ENCODE results near the gene SAMD4B.
"Not testable (repeated sequence)": the region's sequence is repeated elsewhere in the genome, so short reads cannot be mapped to it uniquely, and the experiment has no call there.

Gene SAMD4B

DNA sequence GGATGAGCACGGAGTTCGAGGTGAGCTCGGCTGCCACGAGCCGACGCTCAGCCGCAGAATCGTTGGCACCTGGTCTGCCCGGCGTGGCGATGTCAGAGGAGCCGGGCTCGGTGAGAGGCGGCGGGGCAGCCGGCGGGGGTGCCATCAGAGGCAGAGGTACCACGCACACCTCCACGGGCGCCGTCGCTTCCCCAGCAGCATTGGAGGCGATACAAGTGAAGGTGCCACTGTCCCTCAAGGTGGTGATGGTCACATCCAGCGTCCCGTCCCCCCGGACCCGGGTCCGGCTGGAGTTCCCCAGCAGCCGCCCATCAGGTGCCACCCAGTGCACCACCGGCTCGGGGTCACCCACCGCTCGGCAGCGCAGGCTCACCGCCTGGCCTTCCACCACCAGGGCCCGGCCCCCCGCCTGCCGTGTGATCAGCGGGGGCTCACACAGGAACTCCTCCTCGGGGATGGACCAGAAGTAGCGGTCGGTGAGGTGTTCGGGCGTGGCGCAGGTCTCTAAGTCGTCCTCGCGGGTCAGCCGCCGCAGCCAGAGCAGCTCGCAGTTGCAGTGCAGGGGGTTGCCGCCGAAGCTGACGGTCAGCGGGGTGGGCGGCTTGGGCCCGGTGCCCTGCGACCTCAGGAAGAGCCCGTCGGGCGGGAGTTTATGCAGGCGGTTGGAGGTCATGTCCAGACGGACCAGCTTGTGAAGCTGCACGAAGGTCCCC is 28.0 kb upstream of the SAMD4B start:
- DNase-seq (ENCODE audit: low spot score): no peak

DNA sequence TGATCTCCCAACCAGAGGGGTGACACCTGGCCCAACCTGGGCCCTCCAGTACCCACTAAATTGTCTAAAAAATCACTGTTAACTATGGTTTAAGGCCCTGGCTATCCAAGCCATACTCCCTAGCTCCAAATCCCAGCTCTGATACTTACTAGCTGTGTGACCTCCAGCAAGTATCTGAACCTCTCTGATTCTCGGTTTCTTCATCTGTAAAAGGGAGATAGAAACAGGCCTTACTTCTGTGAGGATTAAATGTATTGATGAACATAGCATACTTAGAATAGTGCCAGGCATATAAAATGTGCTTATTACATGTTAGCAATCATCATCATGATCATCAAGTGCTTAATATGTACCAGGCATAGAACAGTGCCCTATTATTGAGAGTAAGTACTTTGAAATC is 26.3 kb upstream of the SAMD4B start:
- DNase-seq (ENCODE audit: low spot score): no peak

DNA sequence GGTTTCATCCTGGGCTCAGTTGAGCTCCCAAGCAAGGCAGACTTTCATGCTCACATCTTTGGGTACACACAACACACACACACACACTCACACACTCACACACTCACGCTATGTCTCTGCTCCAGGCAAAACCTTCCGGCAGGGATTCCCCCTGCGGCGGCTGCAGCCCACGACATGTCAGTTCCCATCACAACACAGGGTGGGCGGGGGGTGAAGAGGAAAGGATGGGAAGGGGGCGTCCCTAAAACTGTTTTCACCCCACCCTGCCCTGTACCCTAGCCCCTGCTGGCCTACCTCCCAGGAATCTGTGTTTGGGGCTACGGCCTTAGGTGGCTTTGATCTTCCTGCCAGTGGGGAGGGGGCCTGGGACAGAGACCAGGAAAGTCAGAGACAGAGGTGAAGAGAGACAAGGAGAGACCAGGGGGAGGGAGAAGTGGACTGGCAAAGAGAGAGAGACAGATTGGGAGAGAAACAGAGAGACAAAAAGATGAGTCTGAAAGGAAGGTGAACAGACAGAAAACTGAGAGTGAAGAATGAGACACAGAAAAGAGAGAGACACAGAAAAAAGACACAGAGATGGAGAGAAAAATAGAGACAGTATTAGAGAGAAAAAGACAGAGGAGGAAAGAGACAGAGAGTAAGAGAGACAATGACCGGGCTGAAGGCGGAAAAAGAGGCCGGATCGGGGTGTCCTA is 25.4 kb upstream of the SAMD4B start:
- DNase-seq (ENCODE audit: low spot score): no peak

DNA sequence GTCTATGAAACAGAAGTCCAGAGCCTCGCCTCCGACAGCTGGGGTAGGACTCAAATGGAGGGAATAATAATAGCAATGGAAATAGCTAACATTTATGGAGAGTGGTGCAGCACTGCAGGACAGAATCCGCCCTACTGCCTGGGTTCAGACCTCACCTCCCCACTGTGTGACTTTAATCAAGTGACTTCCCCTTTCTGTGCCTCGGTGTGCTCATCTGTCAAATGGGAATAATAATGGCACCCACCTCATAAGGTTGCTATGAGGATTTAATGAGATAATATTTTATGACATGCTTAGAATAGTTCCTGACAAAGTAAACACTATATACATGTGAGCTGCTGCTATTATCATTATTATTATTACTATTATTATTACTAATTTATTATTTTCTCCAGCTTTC is 24.7 kb upstream of the SAMD4B start:
- no peak for DNase-seq (ENCODE audit: low spot score)

DNA sequence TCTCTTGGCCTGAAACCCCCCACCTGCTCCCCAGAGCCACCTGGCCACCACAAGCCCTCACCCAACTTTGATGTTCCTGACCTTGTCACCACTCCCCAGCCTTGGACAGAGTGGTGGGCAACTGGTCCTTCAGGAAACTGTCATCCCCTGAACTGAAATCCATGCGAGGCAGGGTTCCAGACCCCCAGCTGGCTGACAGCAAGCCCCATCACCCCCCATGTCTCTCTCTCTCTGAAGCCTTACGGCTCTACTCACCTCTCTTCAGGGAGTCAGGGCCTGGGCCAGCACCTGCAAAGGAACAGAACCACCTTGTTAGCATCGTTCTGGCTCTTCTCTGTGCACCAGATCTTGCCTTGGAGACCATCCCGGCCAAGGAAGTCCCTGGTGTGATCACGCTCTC is 24.1 kb upstream of the SAMD4B start:
- DNase-seq (ENCODE audit: low spot score): no peak

DNA sequence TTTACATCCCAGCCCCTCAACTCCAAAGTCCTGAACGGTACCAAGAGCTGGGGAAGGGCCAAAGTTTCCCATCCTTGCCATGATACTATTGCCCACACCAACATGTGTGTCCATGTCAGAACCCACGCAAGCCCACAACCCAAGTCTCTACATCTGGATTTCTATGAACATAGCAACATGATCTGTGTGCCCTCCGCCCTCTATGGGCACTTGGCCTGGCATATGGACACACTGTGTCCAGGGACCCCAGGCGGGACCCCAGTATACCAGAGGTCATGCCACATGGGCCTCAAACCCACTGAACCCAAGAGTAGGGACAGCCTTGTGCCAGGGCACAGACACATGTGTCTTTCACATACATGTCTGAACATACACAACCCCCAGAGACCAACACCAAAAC is 23.5 kb upstream of the SAMD4B start:
- DNase-seq (ENCODE audit: low spot score): no peak

DNA sequence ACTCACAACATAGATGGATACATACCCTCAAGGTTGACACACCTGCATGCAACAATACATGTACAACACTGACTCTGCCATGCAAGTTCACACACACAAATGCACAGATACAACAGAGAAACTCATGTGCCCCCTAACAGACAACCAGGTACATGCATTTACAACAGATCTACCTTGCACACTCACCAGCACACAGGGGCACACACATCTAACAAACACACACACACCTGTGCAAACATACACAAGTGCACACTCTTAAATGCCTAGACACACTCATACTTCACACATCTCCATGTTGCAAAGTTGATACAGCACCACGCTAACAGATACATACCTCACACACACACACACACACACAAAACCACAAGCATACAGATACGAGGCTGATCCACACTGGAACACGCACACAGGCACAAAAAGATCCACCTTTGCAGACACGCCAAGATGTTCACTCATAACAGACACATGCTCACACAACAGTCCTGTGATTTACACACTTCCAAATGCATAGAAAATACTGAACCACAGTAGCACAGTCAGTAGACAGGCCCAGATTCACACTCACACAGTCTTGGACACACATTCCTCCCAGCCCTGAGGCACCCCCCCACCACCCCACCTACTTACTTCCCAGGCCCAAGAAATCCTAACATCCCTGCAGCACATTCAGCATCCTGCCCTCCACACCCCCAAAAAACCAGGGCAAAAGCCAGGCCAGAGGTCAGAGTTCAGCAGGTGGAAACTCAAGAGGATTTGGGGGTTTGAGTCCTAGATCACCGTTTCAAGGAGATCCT is 22.9 kb upstream of the SAMD4B start:
- DNase-seq (ENCODE audit: low spot score): no peak

DNA sequence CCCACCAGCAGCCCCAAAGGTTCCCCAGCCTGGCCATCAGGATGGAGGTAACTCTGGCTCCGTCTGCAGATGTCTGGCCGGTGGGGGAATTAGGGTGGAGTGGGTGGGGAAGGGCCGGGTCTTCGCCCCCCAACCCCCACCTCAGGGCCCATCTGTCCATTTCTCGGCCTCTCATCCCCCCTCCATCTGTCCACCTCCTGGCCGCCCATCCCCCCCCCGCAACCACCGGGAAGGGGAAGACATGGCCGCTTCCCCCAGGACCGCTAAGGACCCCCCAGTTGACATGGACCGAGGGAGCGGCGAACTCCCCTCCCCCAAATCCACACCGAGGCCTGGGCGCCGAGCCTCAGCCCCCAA is 22.4 kb upstream of the SAMD4B start:
- DNase-seq (ENCODE audit: low spot score): no peak

DNA sequence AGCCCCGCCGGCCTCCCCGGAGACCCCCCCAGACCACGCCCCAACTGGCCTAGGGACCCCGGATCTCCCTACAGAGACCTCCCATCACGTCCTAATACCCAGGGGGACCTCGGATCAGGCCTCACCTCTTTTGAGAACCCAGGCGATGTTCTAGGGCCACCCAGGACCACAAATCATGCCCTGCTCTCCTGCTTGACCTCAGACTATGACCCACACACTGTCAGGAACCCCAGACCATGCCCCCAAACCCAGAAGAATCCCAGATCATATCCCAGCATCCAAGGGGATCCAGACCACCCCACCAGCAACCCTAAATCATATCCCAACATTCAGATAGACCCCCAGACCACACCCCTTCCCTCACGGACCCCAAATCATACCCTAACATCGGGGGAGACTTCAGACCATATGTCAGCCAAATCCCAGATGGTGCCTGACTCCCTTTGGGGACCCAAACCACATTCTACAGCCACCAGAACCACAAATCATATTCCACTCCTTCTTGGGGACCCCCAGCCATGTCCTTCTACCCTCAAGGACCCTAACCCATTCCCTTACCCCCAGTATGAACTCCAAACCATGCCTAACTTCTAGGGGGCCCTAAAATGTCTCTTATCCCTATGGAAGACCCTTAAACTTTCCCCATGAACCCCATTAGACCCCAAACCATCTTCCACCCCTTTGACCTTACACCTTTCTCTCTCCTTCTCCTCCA is 20.9 kb upstream of the SAMD4B start:
- no peak for DNase-seq (ENCODE audit: low spot score)

DNA sequence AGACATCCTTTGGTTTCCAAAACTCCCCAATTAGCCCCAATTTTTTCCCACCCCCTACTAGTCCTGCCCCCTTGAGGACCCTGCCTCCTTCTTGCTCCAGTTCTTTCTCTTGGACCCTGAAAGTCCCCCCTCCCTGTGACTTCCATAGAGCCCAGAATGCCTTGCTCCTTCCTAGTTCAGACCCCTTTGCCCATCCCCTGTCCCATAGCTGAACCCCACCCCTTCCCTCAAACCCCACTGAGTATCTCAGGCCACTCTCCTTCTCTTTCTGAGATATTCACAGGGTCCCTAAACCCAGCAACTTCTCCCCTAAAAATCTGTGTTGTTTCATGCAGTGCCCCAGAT is 20.4 kb upstream of the SAMD4B start:
- DNase-seq (ENCODE audit: low spot score): no peak

DNA sequence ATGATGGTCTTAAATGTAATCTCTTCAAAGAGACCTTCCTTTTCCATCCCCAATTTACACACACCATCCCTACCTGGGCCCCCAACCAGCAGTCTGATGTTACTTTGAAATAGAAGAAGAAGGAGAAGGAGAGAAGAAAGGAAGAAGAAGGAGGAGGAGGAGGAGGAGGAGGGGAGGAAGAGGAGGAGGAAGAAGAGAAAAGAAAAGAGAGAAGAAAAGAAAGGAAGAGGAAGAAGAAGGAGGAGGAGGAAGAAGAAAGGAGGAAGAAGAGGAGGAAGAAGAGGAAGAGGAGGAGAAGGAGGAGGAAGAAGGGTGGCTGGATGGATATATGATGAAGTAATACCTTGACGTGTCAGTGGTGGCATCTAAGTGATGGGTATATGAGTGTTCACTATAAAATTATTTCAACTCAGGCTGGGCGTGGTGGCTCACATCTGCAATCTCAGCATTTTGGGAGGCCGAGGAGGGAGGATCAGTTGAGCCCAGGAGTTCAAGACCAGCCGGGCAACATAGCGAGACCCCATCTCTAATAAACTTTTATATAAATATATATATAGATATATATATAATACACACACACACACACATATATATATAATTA is 17.9 kb upstream of the SAMD4B start:
- no peak for DNase-seq (ENCODE audit: low spot score)

DNA sequence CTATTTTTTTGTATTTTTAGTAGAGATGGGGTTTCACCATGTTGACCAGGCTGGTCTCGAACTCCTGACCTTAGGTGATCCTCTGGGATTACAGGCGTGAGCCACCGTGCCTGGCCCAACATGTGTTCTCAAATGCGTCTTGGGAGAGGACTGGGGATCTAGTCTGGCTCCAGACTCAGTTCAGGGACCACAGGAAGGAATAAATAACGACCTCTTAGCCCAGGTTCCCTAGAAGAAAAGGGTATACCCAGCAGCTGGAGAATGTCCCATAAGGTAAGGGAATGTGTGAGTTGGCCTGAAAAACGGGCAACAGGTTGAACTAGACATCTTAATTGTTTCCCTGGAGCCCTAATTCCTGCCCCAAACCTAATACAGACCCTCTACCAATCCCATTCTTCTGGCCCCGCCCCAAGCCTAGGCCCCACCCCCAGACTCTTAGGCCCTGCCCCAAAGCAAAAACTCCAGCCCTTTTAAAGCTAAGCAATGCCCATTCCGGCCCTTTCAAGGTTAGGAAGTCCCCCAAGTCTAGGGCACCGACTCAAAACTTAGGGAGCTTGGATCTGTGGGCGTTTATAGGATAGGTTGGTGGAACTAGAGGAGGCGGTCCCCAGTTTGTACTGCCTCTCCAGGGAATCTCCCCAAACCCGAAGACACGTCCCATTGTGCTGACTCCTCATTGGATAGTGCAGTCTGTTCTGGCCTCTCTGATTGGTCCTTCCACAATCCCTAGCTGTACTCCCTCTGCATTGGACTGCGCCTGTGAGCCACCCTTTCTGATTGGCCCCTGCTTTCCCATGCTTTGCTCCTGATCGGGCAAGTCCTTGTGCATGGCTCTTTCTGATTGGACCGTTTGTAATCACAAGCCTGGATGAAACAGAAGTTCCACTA is 16.2 kb upstream of the SAMD4B start:
- DNase-seq (ENCODE audit: low spot score): no peak

DNA sequence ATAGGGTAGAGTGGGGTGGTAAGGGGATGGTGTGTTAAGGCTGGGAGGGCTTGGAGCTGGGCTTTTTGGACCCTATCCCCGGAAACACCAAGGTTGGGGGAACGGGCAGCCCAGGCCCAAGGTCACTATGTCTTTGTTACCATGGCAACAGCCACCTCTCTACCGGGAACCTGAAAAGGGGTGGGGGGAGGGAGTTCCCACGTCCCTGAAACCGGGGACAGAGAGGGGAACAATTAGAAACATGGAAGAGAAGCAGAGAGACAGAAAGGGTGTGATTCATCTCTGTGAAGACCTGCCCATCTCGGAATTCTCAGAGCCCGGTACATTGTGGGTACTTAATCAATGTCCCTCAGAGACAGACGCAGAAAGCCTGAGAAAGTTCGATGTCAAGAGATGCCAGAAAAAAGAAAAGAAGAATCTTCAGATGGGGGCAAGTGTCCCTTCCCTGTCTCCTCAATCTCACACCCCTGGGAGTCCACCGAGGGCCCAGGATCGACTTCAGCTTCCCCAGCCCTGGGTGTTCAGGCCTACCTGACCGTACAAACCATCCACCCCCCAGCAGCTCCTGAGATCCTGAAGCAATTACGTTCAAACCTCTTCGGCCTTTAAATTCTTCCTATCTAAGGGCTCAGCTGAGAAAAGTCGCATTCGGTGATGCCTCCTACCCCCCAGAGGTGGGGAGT is 14.7 kb upstream of the SAMD4B start:
- no peak for DNase-seq (ENCODE audit: low spot score)

DNA sequence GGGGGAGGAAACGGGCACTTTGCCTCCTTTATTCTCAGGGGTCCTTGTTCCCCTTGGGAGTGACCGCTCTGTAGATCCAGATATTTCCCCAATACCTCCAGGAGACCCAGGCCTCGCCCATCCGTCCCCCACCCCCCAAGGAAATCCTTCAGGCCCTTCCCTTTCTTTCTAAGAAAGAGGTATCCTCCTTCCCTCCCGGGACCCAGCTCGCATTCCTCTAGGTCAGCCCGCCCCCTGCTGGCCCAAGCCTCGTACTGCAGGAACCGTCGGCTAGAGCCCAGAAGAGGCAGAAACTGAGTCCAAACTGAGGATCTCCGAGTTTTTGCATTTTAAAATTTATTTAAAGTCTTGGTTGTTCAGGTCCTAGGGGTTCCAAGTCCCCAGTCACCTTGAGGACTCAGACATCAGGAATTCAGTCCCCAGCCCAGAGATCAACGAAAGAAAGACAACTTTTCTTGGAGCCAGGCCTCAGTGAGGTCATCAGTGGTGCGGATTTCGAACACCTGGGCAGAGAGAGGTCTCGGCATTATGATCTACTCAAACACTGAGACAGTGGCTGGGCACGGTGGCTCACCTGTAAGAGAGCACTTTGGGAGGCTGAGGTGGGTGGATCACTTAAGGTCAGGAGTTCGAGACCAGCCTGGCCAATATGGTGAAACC is 14.0 kb upstream of the SAMD4B start:
- DNase-seq (ENCODE audit: low spot score): peak; percentile 68

DNA sequence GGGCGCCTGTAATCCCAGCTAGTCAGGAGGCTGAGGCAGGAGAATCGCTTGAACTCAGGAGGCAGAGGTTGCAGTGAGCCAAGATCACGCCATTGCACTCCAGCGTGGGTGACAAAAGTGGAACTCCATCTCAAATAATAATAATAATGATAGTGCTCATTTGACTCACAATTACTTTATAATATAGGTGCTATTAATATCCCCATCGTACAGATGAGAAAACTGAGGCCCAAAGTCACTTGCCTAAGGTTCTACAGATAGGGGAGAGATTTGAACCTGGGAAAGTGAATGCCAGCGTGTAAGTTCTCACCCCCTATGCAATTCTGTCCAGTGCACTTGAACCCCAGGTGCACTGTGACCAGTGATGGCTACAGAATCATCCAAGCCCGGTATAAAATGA is 12.3 kb upstream of the SAMD4B start:
- DNase-seq (ENCODE audit: low spot score): no peak

DNA sequence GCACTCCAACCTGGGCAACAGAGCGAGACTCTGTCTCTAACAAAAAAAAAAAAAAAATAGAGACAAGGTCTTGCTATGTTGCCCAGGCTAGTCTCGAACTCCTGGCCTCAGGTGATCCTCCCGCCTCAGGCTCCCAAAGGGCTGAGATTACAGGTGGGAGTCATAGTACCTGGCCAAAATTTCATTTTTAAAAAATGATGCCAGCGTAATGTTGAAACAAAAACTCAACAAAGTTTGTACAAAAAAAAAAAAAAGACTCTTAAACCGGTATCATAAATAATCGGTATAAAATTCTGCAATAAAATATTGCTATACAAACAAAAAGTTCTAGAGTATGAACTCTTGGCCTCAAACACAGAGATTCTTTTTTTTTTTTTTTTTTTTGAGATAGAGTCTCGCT is 9.9 kb upstream of the SAMD4B start:
- DNase-seq (ENCODE audit: low spot score): no peak

DNA sequence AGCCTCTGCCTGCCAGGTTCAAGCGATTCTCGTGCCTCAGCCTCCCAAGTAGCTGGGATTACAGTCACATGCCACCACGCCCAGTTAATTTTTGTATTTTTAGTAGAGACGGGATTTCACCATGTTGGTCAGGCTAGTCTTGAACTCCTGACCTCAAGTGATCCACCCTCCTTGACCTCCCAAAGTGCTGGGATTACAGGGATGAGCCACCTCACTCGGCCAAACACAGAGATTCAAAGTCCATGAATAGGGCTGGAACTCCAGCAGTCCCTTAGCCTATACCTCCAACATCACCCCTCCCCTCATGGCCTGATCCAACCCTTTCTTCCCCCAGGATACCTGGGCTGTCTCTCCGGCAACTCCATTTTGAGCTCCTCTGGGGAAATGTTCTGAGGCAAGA is 9.5 kb upstream of the SAMD4B start:
- DNase-seq (ENCODE audit: low spot score): not testable (repeated sequence)

DNA sequence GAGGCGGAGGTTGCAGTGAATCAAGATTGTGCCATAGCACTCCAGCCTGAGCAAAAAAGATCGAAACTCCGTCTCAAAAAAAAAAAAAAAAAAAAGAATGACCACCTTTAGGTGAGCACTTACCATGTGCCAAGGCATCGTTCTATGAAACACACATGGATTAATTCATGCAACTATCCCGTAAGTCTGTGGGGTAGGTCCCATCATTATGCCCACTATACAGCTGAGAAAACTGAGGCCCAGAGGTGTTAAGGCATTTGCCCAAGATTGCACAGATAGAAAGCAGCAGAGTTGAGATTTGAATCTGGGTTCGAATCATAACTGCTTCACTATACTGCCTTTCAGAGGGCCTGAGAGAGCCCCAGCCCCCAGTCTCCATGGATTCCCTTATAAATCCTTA is 8.7 kb upstream of the SAMD4B start:
- no peak for DNase-seq (ENCODE audit: low spot score)

DNA sequence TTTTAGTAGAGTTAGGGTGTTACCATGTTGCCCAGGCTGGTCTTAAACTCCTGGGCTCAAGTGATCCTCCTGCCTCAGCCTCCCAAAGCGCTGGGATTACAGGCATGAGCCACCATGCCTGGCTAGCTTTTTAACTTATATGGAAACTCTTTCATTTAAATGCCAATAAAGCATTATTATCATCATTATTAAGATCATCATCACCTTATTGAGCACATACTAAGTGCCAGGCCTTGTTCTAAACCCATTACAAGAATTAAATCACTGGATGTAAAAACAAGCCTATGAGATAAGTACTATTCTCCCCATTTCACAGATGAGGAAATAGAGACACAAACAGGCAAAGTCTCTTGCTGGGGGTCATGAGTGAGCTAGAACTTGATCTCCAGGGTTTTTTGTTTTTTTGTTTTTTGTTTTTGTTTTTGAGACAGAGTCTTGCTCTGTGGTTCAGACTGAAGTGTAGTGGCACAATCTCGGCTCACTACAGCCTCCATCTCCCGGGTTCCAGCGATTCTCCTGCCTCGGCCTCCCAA is 7.7 kb upstream of the SAMD4B start:
- DNase-seq (ENCODE audit: low spot score): no peak

DNA sequence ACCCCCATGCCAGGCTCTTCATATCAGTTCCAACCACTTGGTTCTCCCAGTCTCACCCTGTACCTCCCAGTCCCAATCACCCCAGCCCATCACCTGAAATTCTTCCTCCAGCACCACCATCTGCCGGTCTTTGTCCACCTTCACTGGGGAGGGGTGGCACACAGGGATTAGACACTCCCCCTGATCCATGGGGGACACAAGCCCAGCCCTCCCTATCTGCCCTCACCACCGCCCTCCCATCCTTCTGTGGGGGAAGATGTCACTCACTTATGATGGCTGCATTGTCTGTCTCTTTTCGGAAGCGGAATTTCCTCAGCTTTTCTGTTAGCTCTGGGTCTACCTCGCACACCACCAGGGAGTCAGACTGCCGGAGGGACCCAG is 7.1 kb upstream of the SAMD4B start:
- DNase-seq (ENCODE audit: low spot score): no peak

Measured in kidney tubule cell (primary cell).